HL-60 (cell line): ENCODE measurements around the gene OR4N5.

Experiments used
- TF ChIP-seq, protein P1 (sequence below): IDR thresholded peaks from one replicate; pipeline ENCODE4 v1.5.1; 2011; ENCODE audit warnings: low read length, control low read depth, inconsistent platforms; ENCODE audit not compliant: insufficient read depth
- TF ChIP-seq, protein P2 (sequence below): IDR thresholded peaks from 2 replicates; pipeline ENCODE4 v1.6.1; 2012; ENCODE audit warnings: low read depth; ENCODE audit not compliant: insufficient replicate concordance

DNA sequence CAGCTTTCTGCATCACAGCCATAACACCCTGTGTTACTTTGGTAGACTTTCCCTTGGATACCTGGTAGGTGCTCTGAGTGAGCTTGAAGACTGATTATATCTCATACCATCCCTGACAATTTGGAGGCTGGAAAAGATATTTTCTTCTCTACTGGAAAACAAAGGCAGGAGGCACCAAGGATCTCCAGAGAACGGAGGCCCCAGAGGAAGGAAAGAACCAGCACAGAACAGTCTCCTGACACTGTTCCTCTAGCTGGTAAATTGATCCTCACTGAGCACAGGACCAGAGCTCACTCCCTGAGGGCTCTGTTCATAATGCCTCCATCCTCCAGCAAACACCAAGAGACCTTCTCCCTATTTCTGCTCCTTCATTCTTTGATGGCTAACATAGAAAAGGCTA is 52.0 kb downstream of the OR4N5 start, which contains the start of gene OR11G2:
- TF ChIP-seq, protein P1, sequence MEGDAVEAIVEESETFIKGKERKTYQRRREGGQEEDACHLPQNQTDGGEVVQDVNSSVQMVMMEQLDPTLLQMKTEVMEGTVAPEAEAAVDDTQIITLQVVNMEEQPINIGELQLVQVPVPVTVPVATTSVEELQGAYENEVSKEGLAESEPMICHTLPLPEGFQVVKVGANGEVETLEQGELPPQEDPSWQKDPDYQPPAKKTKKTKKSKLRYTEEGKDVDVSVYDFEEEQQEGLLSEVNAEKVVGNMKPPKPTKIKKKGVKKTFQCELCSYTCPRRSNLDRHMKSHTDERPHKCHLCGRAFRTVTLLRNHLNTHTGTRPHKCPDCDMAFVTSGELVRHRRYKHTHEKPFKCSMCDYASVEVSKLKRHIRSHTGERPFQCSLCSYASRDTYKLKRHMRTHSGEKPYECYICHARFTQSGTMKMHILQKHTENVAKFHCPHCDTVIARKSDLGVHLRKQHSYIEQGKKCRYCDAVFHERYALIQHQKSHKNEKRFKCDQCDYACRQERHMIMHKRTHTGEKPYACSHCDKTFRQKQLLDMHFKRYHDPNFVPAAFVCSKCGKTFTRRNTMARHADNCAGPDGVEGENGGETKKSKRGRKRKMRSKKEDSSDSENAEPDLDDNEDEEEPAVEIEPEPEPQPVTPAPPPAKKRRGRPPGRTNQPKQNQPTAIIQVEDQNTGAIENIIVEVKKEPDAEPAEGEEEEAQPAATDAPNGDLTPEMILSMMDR = no peak
- TF ChIP-seq, protein P2, sequence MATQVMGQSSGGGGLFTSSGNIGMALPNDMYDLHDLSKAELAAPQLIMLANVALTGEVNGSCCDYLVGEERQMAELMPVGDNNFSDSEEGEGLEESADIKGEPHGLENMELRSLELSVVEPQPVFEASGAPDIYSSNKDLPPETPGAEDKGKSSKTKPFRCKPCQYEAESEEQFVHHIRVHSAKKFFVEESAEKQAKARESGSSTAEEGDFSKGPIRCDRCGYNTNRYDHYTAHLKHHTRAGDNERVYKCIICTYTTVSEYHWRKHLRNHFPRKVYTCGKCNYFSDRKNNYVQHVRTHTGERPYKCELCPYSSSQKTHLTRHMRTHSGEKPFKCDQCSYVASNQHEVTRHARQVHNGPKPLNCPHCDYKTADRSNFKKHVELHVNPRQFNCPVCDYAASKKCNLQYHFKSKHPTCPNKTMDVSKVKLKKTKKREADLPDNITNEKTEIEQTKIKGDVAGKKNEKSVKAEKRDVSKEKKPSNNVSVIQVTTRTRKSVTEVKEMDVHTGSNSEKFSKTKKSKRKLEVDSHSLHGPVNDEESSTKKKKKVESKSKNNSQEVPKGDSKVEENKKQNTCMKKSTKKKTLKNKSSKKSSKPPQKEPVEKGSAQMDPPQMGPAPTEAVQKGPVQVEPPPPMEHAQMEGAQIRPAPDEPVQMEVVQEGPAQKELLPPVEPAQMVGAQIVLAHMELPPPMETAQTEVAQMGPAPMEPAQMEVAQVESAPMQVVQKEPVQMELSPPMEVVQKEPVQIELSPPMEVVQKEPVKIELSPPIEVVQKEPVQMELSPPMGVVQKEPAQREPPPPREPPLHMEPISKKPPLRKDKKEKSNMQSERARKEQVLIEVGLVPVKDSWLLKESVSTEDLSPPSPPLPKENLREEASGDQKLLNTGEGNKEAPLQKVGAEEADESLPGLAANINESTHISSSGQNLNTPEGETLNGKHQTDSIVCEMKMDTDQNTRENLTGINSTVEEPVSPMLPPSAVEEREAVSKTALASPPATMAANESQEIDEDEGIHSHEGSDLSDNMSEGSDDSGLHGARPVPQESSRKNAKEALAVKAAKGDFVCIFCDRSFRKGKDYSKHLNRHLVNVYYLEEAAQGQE = no peak
